IMR-90 (cell line): Measurements from ENCODE around the gene PSMA6. TPM values are rescaled to one million over a fixed set of nuclear protein-coding genes. Genes with fewer than 3 reads are reported as not detected.

Experiments
- ATAC-seq: fragments of 200-7000 bp; cut with Tn5 transposase; 2 replicates; pipeline ENCODE4 v1.9.1; 2020; ENCODE audit warnings: low read depth, mild to moderate bottlenecking, moderate library complexity
- BruUV-seq: library from RNA; stranded (reverse); fragments of 400-500 nt; replicated peaks from 2 replicates; lab custom pipeline; 2021; lab: Mats Ljungman, UMichigan
- CTCF ChIA-PET: fragments of 300-600 bp; formaldehyde crosslinking; extraction: SDS; loops from one replicate; lab custom pipeline; 2021; ENCODE audit warnings: antibody characterized with exemption; lab: Yijun Ruan, JAX
- POLR2A ChIA-PET: fragments of 300-600 bp; sonication (Branson Sonifier 250); formaldehyde crosslinking; loops from one replicate; lab custom pipeline; 2022; ENCODE audit warnings: antibody characterized with exemption; ENCODE audit not compliant: unreplicated experiment; lab: Charles Lee
- DNase-seq: peaks from one replicate; pipeline ENCODE4 v3.0.0; 2013
- H2AFZ ChIP-seq: replicated peaks from 2 replicates; pipeline ENCODE3; 2013; ENCODE audit warnings: low read length, mild to moderate bottlenecking; ENCODE audit not compliant: poor library complexity
- H2AK5ac ChIP-seq: 2 replicates; pipeline ENCODE4 v1.6.1; 2013; ENCODE audit warnings: low read depth, low read length, inconsistent platforms
- H2AK9ac ChIP-seq: replicated peaks from 2 replicates; pipeline ENCODE3; 2013; ENCODE audit warnings: mild to moderate bottlenecking, low read depth, low read length, moderate library complexity; ENCODE audit not compliant: poor library complexity
- H2BK120ac ChIP-seq: 2 replicates; pipeline ENCODE4 v1.6.1; 2013; ENCODE audit warnings: low read depth, low read length, inconsistent platforms
- H2BK15ac ChIP-seq: 3 replicates; pipeline ENCODE4 v1.6.1; 2013; ENCODE audit warnings: low read depth, low read length, inconsistent platforms
- H2BK20ac ChIP-seq: 2 replicates; pipeline ENCODE4 v1.6.1; 2013; ENCODE audit warnings: low read depth, mild to moderate bottlenecking, inconsistent platforms, low read length, moderate library complexity
- H2BK5ac ChIP-seq: 2 replicates; pipeline ENCODE4 v1.6.1; 2013; ENCODE audit warnings: mild to moderate bottlenecking, low read depth, low read length, inconsistent platforms; ENCODE audit not compliant: poor library complexity, severe bottlenecking
- H3K14ac ChIP-seq: replicated peaks from 2 replicates; pipeline ENCODE4 v1.6.1; 2013; ENCODE audit warnings: low read depth, low read length, inconsistent platforms
- H3K18ac ChIP-seq: 2 replicates; pipeline ENCODE4 v1.6.1; 2013; ENCODE audit warnings: low read depth, low read length, control low read depth
- H3K23ac ChIP-seq: 2 replicates; pipeline ENCODE4 v1.6.1; 2013; ENCODE audit warnings: low read depth, low read length, inconsistent platforms
- H3K27ac ChIP-seq: 2 replicates; pipeline ENCODE4 v1.5.1; 2013; ENCODE audit warnings: mild to moderate bottlenecking, control low read depth, low read length; ENCODE audit not compliant: insufficient read depth
- H3K27me3 ChIP-seq: 2 replicates; pipeline ENCODE4 v1.6.1; 2013; ENCODE audit warnings: low read length; ENCODE audit not compliant: control insufficient read depth, insufficient read depth
- H3K36me3 ChIP-seq: 2 replicates; pipeline ENCODE4 v1.6.1; 2013; ENCODE audit warnings: low read length, mixed read lengths; ENCODE audit not compliant: control insufficient read depth, insufficient read depth
- H3K4ac ChIP-seq: 2 replicates; pipeline ENCODE4 v1.6.1; 2013; ENCODE audit warnings: low read depth, low read length, inconsistent platforms
- H3K4me1 ChIP-seq: 2 replicates; pipeline ENCODE4 v1.6.1; 2013; ENCODE audit warnings: low read length, mixed read lengths; ENCODE audit not compliant: control insufficient read depth, insufficient read depth
- H3K4me2 ChIP-seq: 2 replicates; pipeline ENCODE4 v1.6.1; 2013; ENCODE audit warnings: low read depth, mild to moderate bottlenecking, control low read depth, low read length, moderate library complexity
- H3K4me3 ChIP-seq: 2 replicates; pipeline ENCODE4 v1.5.1; 2013; ENCODE audit warnings: low read depth, mild to moderate bottlenecking, control low read depth, low read length, moderate library complexity; ENCODE audit not compliant: insufficient read depth
- H3K56ac ChIP-seq: 2 replicates; pipeline ENCODE4 v1.6.1; 2013; ENCODE audit warnings: low read length, inconsistent platforms; ENCODE audit not compliant: insufficient read depth; ENCODE audit errors: extremely low read depth
- H3K79me1 ChIP-seq, 2 experiments: 2 replicates each; pipeline ENCODE4 v1.6.1; 2013; ENCODE audit warnings: low read length in 2 of 2, inconsistent platforms in 1 of 2, low read depth in 1 of 2
- H3K9ac ChIP-seq: 2 replicates; pipeline ENCODE4 v1.6.1; 2013; ENCODE audit warnings: low read depth, low read length, control low read depth
- H3K9me1 ChIP-seq: 2 replicates; pipeline ENCODE4 v1.6.1; 2013; ENCODE audit warnings: low read length, inconsistent platforms; ENCODE audit not compliant: insufficient read depth
- H3K9me3 ChIP-seq: 2 replicates; pipeline ENCODE4 v1.6.1; 2013; ENCODE audit warnings: low read length; ENCODE audit not compliant: control insufficient read depth, insufficient read depth
- H4K20me1 ChIP-seq: 2 replicates; pipeline ENCODE4 v1.6.1; 2013; ENCODE audit warnings: low read length, inconsistent platforms; ENCODE audit not compliant: insufficient read depth
- H4K5ac ChIP-seq: 2 replicates; pipeline ENCODE4 v1.6.1; 2013; ENCODE audit warnings: mild to moderate bottlenecking, low read depth, low read length, control low read depth
- H4K8ac ChIP-seq, 2 experiments: 2 replicates each; pipeline ENCODE4 v1.6.1; 2013; ENCODE audit warnings: low read depth in 2 of 2, low read length in 2 of 2, control low read depth in 1 of 2, inconsistent platforms in 1 of 2
- H4K91ac ChIP-seq: 2 replicates; pipeline ENCODE4 v1.6.1; 2013; ENCODE audit warnings: low read depth, low read length, inconsistent platforms; ENCODE audit not compliant: insufficient read depth
- BHLHE40 ChIP-seq: fragments of 150-350 bp; IDR thresholded peaks from 2 replicates; pipeline ENCODE4 v1.6.1; 2016; ENCODE audit warnings: mild to moderate bottlenecking, low read depth, low read length
- CEBPB ChIP-seq: IDR thresholded peaks from 2 replicates; pipeline ENCODE4 v1.6.1; 2012; ENCODE audit warnings: low read depth, low read length, improper control_type of control experiment
- CHD1 ChIP-seq: IDR thresholded peaks from 2 replicates; pipeline ENCODE4 v1.6.1; 2012; ENCODE audit warnings: low read depth, low read length, improper control_type of control experiment
- FOS ChIP-seq: fragments of 150-350 bp; IDR thresholded peaks from 2 replicates; pipeline ENCODE4 v1.6.1; 2016; ENCODE audit warnings: low read depth, low read length
- MAFK ChIP-seq: IDR thresholded peaks from 2 replicates; pipeline ENCODE4 v1.6.1; 2012; ENCODE audit warnings: low read depth, low read length, improper control_type of control experiment
- MXI1 ChIP-seq: IDR thresholded peaks from 2 replicates; pipeline ENCODE4 v1.6.1; 2012; ENCODE audit warnings: low read depth, mild to moderate bottlenecking, low read length, moderate library complexity, borderline replicate concordance
- NFE2L2 ChIP-seq: fragments of 150-350 bp; IDR thresholded peaks from 2 replicates; pipeline ENCODE4 v1.6.1; 2016; ENCODE audit warnings: low read depth, mild to moderate bottlenecking, low read length
- POLR2A ChIP-seq: IDR thresholded peaks from 2 replicates; pipeline ENCODE4 v1.6.1; 2012; ENCODE audit warnings: mild to moderate bottlenecking, low read depth, low read length
- RFX5 ChIP-seq: IDR thresholded peaks from 2 replicates; pipeline ENCODE4 v1.8.0; 2012; ENCODE audit warnings: low read depth, mild to moderate bottlenecking, low read length, moderate library complexity
- SMC3 ChIP-seq: fragments of 150-350 bp; IDR thresholded peaks from 2 replicates; pipeline ENCODE4 v1.6.1; 2016; ENCODE audit warnings: low read depth, mild to moderate bottlenecking, antibody characterized with exemption, low read length, moderate library complexity
- WGBS, 2 experiments: methylation state at CpG; one replicate each; pipeline versions ENCODE4 v1.1.5 to v1.1.7; 2013; ENCODE audit warnings: missing lambda C conversion rate in 2 of 2; ENCODE audit not compliant: insufficient read length in 1 of 2; ENCODE audit errors: extremely low coverage in 2 of 2; 5-methylcytosine and 5-hydroxymethylcytosine counted together
- dilution Hi-C: fragments of 300-500 bp; cut with HindIII; formaldehyde crosslinking; loops from one replicate; pipeline ENCODE4 v1.14.3; 2018; ENCODE audit warnings: low sequenced_read_pairs; ENCODE audit not compliant: unreplicated experiment
- in situ Hi-C: fragments of 300-500 bp; cut with MboI; formaldehyde crosslinking; loops from 3 replicates; pipeline ENCODE4 v1.14.3; 2019; ENCODE audit warnings: low sequenced_read_pairs, inconsistent platforms, mixed read lengths
- intact Hi-C: fragments of 100-400 bp; cut with micrococcal nuclease; formaldehyde crosslinking; loops from 2 replicates; pipeline ENCODE4 v1.10.0; 2022
- polyA plus RNA-seq, 3 experiments: library from polyadenylated mRNA; depleted of rRNA; stranded (reverse); fragments of >200 nt; gene quantifications; 2 replicates each; pipeline ENCODE4 v1.2.3, GENCODE V29; 2012; ENCODE audit warnings: low replicate concordance in 1 of 3
- total RNA-seq: library from RNA; depleted of rRNA; stranded (reverse); fragments of >200 nt; gene quantifications from 2 replicates; pipeline ENCODE4 v1.2.3, GENCODE V29; 2012
- TF ChIP-seq, protein P1 (sequence below): conservative IDR thresholded peaks from 2 replicates; pipeline ENCODE4 v1.5.1; 2012; ENCODE audit warnings: mild to moderate bottlenecking, low read depth, low read length, improper control_type of control experiment
- TF ChIP-seq, protein P2 (sequence below): fragments of 150-350 bp; IDR thresholded peaks from 2 replicates; pipeline ENCODE4 v1.6.1; 2017; ENCODE audit warnings: mild to moderate bottlenecking, antibody characterized with exemption, low read length, low read depth
- TF ChIP-seq, protein P3 (sequence below): fragments of 150-350 bp; IDR thresholded peaks from 2 replicates; pipeline ENCODE4 v1.6.1; 2016; ENCODE audit warnings: low read depth, mild to moderate bottlenecking, low read length, moderate library complexity, borderline replicate concordance

The PSMA6 gene
- total and polyA plus RNA-seq, 2 of the 4 experiments (the other 2 are of a cell fraction), result 184 to 530 TPM

DNA sequence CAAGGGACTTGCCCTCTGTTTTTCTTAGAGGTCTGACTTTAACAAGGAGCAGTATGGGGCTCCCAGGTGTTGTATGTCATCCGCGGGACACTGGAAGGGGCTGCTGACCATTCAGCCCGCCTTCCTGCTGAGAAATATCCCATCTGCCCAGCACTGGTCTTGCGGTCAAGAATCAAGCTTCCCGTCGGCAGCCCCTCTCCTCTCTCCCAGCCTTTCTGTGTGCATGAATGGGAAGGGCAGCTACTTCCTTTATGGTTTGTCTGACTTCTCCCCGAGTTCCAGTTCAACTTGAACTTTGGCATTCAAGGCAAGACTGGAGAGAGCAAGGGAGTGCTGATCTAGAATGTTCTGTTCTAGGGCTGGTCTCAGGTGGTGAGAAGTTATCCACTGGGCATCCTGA lies 51.5 kb downstream of the PSMA6 start:
- Histone ChIP-seq H3K4me2 (no peak overlapping the region), H3K9me1 (peaks cover 15% of the 10 kb centered on the region), H2AFZ (no peak overlapping the region), H4K91ac (no peak overlapping the region), H3K4me1 (peaks cover 18% of the 10 kb centered on the region), H3K79me1 (no peaks in the 10 kb centered on the region), H2BK20ac (no peak overlapping the region), H3K56ac (no peak overlapping the region), H3K36me3 (no peaks in the 10 kb centered on the region), H2BK5ac (no peak overlapping the region), H3K27me3 (no peaks in the 10 kb centered on the region), H3K23ac (no peak overlapping the region), H3K27ac (no peak overlapping the region), H4K5ac (no peak overlapping the region), H3K4me3 (no peak overlapping the region), H2BK120ac (no peak overlapping the region), H4K20me1 (no peaks in the 10 kb centered on the region), H3K18ac (no peak overlapping the region), H3K9me3 (no peaks in the 10 kb centered on the region), H2AK5ac (no peak overlapping the region), H3K14ac (no peak overlapping the region; the same call in 1 of the 2 replicates), H2BK15ac (no peak overlapping the region), H3K4ac (no peak overlapping the region), H2AK9ac (no peak overlapping the region), H3K9ac (no peak overlapping the region), H4K8ac (no peak overlapping the region)
- CTCF ChIA-PET, result no interaction called here
- POLR2A ChIA-PET, result no interaction called here
- in situ Hi-C loops (no loop called here), intact Hi-C loops (no loop called here), dilution Hi-C loops (no loop called here)
- WGBS, 2 experiments, result 0% methylated on average over 1 of the region's 7 CpGs; no CpG with 5 or more reads in 1 of the 2 experiments
- no peak for DNase-seq
- no peak for ATAC-seq
- no TSS peak for BruUV-seq
- TF ChIP-seq, protein P1, sequence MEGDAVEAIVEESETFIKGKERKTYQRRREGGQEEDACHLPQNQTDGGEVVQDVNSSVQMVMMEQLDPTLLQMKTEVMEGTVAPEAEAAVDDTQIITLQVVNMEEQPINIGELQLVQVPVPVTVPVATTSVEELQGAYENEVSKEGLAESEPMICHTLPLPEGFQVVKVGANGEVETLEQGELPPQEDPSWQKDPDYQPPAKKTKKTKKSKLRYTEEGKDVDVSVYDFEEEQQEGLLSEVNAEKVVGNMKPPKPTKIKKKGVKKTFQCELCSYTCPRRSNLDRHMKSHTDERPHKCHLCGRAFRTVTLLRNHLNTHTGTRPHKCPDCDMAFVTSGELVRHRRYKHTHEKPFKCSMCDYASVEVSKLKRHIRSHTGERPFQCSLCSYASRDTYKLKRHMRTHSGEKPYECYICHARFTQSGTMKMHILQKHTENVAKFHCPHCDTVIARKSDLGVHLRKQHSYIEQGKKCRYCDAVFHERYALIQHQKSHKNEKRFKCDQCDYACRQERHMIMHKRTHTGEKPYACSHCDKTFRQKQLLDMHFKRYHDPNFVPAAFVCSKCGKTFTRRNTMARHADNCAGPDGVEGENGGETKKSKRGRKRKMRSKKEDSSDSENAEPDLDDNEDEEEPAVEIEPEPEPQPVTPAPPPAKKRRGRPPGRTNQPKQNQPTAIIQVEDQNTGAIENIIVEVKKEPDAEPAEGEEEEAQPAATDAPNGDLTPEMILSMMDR, result no peak
- TF ChIP-seq MXI1 (no peak), NFE2L2 (no peak), FOS (no peak), RFX5 (no peak), BHLHE40 (no peak), SMC3 (no peak), CHD1 (no peak), POLR2A (no peak), CEBPB (no peak), MAFK (no peak)
- TF ChIP-seq, protein P2, sequence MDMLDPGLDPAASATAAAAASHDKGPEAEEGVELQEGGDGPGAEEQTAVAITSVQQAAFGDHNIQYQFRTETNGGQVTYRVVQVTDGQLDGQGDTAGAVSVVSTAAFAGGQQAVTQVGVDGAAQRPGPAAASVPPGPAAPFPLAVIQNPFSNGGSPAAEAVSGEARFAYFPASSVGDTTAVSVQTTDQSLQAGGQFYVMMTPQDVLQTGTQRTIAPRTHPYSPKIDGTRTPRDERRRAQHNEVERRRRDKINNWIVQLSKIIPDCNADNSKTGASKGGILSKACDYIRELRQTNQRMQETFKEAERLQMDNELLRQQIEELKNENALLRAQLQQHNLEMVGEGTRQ, result no peak
- TF ChIP-seq, protein P3, sequence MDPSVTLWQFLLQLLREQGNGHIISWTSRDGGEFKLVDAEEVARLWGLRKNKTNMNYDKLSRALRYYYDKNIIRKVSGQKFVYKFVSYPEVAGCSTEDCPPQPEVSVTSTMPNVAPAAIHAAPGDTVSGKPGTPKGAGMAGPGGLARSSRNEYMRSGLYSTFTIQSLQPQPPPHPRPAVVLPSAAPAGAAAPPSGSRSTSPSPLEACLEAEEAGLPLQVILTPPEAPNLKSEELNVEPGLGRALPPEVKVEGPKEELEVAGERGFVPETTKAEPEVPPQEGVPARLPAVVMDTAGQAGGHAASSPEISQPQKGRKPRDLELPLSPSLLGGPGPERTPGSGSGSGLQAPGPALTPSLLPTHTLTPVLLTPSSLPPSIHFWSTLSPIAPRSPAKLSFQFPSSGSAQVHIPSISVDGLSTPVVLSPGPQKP, result no peak
